ENCODE results near the gene HEG1. TPM values are rescaled to one million over a fixed set of nuclear protein-coding genes. Genes with fewer than 3 reads are reported as not detected.

HEG1 gene
- total and polyA plus RNA-seq, 2 of the 13 experiments (the other 11 are each of a cell fraction or from before 2014, with no cell fraction given) = 10.7 to 18.2 TPM

- peak; percentile 33; the same call in 1 of the 2 replicates for TF ChIP-seq ARID5B (CRISPR knock-in tag; IDR thresholded peaks at IDR 0.05)
- 0 out of 2 replicates have a peak, but pooled peaks have one; percentile 6 for TF ChIP-seq CTCF (CRISPR knock-in tag; IDR thresholded peaks at IDR 0.05)
- peak; percentile 22; the same call in 1 of the 2 replicates for TF ChIP-seq PATZ1 (CRISPR knock-in tag; IDR thresholded peaks at IDR 0.05)
- peak; percentile 27; the same call in 1 of the 2 replicates for TF ChIP-seq CEBPG (CRISPR knock-in tag; IDR thresholded peaks at IDR 0.05)
- 0 out of 2 replicates have a peak, but pooled peaks have one; percentile 39 for TF ChIP-seq HMG20A (CRISPR knock-in tag; IDR thresholded peaks at IDR 0.05; ENCODE audit: borderline replicate concordance)
- TF ChIP-seq CHD4 (IDR thresholded peaks at IDR 0.05; ENCODE audit: borderline replicate concordance, low read length) = 0 out of 2 replicates have a peak, but pooled peaks have one; percentile 46
- peak; percentile 86 for TF ChIP-seq HNF4A (CRISPR knock-in tag; IDR thresholded peaks at IDR 0.05)
- peak; percentile 24; the same call in 1 of the 2 replicates for TF ChIP-seq GATAD2A (CRISPR knock-in tag; IDR thresholded peaks at IDR 0.05)
- peak; percentile 14; the same call in 1 of the 2 replicates for TF ChIP-seq SMC3 (IDR thresholded peaks at IDR 0.05; ENCODE audit: low read length)
- TF ChIP-seq CEBPB (IDR thresholded peaks at IDR 0.05; ENCODE audit: borderline replicate concordance, low read depth, low read length) = peak; percentile 81; the same call in 1 of the 2 replicates
- TF ChIP-seq ZBTB40 (IDR thresholded peaks at IDR 0.05) = no peak
- no peak for TF ChIP-seq ZBTB40 (CRISPR knock-in tag; IDR thresholded peaks at IDR 0.05)
- no peak for TF ChIP-seq ATF7-NPFF (CRISPR knock-in tag; IDR thresholded peaks at IDR 0.05; ENCODE audit: low read depth)
- peak; percentile 90 for TF ChIP-seq MAFF (IDR thresholded peaks at IDR 0.05; ENCODE audit: low read depth, low read length)
Observed at GRCh38 chr3:124992041-124992440, 63.8 kb downstream of the HEG1 start (continued).

Data from HepG2 (cell line).